HCT116 (cell line): ENCODE measurements around the gene SFXN5.

ENCODE experiments used
- CTCF ChIP-seq, 3 experiments: fragments of 200-600 bp in 1 of 3; sonication (generic) in 1 of 3; IDR thresholded peaks in 2 of 3; conservative IDR thresholded peaks in 1 of 3; 2 replicates each; pipeline ENCODE4 v1.5.1; 2012 to 2017; ENCODE audit warnings: low read depth in 2 of 3, low read length in 2 of 3, antibody characterized with exemption in 1 of 3, borderline replicate concordance in 1 of 3, control low read depth in 1 of 3, mild to moderate bottlenecking in 1 of 3, mixed read lengths in 1 of 3, mixed run types in 1 of 3, moderate library complexity in 1 of 3; ENCODE audit not compliant: insufficient read depth in 1 of 3
- EGR1 ChIP-seq: IDR thresholded peaks from 2 replicates; pipeline ENCODE4 v1.6.1; 2012; ENCODE audit warnings: low read depth
- EZH2phosphoT487 ChIP-seq: fragments of 200-600 bp; IDR thresholded peaks from 2 replicates; pipeline ENCODE4 v1.6.1; 2018; ENCODE audit warnings: antibody characterized with exemption, borderline replicate concordance
- MAX ChIP-seq: IDR thresholded peaks from 2 replicates; pipeline ENCODE4 v1.6.1; 2012
- POLR2A ChIP-seq: IDR thresholded peaks from 2 replicates; pipeline ENCODE4 v1.7.0; 2011; ENCODE audit warnings: borderline replicate concordance; ENCODE audit not compliant: insufficient read depth, insufficient read length; ENCODE audit errors: extremely low read depth
- POLR2AphosphoS5 ChIP-seq: IDR thresholded peaks from 2 replicates; pipeline ENCODE4 v1.6.1; 2011; ENCODE audit warnings: mild to moderate bottlenecking, low read depth, low read length, moderate library complexity
- RAD21 ChIP-seq: IDR thresholded peaks from 2 replicates; pipeline ENCODE4 v1.6.1; 2012; ENCODE audit warnings: low read depth, mild to moderate bottlenecking
- REST ChIP-seq: IDR thresholded peaks from 2 replicates; pipeline ENCODE4 v1.6.1; 2012; ENCODE audit warnings: low read depth
- SIN3A ChIP-seq: IDR thresholded peaks from 2 replicates; pipeline ENCODE4 v1.6.1; 2012; ENCODE audit warnings: low read depth
- YY1 ChIP-seq: IDR thresholded peaks from 2 replicates; pipeline ENCODE4 v1.6.1; 2011; ENCODE audit warnings: low read length, low read depth, moderate library complexity, mild to moderate bottlenecking; ENCODE audit not compliant: insufficient replicate concordance; ENCODE audit errors: extremely low read depth
- ZBTB33 ChIP-seq: IDR thresholded peaks from 2 replicates; pipeline ENCODE4 v1.6.1; 2011; ENCODE audit warnings: mild to moderate bottlenecking, low read length, moderate library complexity; ENCODE audit not compliant: insufficient replicate concordance; ENCODE audit errors: extremely low read depth
- ZFX ChIP-seq: fragments of 450-650 bp; IDR thresholded peaks from 2 replicates; pipeline ENCODE4 v1.6.1; 2017

GRCh38 chr2:73037947-73038585 lies 33.4 kb downstream of the SFXN5 start:
- no peak for TF ChIP-seq YY1
- no peak for TF ChIP-seq POLR2A
- TF ChIP-seq MAX, result no peak
- no peak for TF ChIP-seq POLR2AphosphoS5
- no peak for TF ChIP-seq CTCF (IDR thresholded peaks at IDR 0.05 in 2 of 3, conservative IDR thresholded peaks at IDR 0.05 in 1 of 3; ENCODE audit: borderline replicate concordance in 1 of 3, insufficient read depth in 1 of 3, low read depth in 2 of 3, low read length in 2 of 3)
- TF ChIP-seq ZFX, result no peak
- TF ChIP-seq EZH2phosphoT487, result no peak
- no peak for TF ChIP-seq EGR1
- TF ChIP-seq SIN3A, result no peak
- no peak for TF ChIP-seq ZBTB33
- no peak for TF ChIP-seq REST
- no peak for TF ChIP-seq RAD21
